GM18870 (cell line): Measurements from ENCODE around the gene SLC16A9.
"Not testable (repeated sequence)": the region's sequence is repeated elsewhere in the genome, so short reads cannot be mapped to it uniquely, and the experiment has no call there.

ENCODE experiments used
- ATAC-seq: cut with Tn5 transposase; IDR thresholded peaks from one replicate; pipeline ENCODE4 v1.9.1; 2021; ENCODE audit warnings: moderate library complexity; ENCODE audit not compliant: unreplicated experiment

SLC16A9 gene, protein sequence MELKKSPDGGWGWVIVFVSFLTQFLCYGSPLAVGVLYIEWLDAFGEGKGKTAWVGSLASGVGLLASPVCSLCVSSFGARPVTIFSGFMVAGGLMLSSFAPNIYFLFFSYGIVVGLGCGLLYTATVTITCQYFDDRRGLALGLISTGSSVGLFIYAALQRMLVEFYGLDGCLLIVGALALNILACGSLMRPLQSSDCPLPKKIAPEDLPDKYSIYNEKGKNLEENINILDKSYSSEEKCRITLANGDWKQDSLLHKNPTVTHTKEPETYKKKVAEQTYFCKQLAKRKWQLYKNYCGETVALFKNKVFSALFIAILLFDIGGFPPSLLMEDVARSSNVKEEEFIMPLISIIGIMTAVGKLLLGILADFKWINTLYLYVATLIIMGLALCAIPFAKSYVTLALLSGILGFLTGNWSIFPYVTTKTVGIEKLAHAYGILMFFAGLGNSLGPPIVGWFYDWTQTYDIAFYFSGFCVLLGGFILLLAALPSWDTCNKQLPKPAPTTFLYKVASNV

DNA sequence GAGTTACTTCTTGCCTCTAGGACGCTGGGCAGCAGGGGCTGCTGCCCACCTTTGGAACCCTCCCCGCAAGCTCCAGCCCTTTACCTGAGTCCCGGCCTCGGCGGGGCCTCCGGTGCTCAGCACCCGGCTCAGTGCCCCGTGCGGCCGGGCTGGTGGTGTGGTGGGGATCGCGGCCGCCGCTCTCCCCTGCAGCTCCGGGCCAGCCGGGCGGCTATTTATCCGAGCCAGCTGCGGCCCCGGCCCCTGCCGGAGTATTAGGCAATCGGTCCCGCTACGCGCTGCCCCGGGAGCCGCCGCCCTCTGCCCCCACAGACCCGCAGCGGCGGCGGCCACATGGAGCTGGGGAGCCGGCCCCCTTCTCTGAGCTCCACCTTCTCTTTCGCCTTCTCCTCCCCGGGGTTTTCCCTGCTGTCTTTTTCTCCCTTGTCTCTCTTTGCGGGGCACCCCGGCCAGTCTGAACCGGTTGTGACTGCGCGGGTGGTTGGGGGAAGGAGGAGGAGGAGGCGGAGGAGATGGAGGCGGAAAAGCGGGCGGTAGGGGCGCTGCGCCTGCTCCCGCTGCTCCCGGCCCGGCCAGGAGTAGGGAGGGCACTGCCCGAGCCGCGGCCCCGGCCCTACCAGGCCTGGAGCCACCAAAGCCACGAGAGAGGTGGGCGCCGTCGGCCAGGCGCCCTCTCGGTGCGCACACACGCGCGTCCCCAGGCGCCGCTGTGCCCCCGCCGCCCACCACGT, at the start of gene SLC16A9:
Gene SLC16A9 (minus strand): TSS at position 456 of the 731 bp plus-strand sequence. CDS start 25,559 bp downstream, outside the sequence.
- peak; percentile 91 for ATAC-seq

DNA sequence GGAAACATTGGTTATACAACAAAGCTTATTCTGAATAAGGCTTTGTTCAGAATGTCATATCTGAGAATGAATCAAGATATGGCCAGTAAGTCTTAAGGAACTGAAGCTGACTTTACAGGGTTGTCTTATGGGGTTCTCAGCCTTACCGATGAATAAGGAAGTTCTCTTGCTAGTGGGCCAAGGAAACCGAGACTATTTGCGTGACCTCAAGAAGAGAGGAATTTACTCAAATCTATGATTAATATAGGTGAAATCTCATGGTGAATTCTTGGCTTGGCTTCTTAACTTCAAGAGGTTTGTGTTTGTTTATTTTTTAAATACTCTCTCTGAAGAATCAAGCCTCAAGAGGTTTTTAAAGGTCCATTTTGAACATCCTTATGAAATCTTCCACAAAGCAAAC, 48.3 kb upstream of the SLC16A9 start:
- no peak for ATAC-seq

DNA sequence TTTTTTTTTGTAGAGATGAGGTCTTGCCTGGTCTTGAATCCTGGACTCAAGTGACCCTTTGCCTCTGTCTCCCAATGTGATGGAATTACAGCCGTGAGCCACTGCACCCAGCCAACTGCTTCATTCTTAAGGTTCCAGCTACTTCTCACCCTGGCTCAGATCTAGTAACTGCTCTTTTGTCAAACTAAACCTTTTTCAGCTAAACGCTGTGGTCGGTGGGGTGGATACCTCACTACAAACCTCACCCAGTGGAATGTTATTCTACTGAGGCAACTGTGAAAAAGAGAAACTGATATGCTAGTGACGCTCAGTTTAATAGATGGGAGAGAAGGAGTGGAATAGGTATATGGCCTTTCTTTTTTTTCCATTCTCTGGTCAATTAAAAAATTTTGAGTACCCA, 45.3 kb upstream of the SLC16A9 start:
- ATAC-seq = no peak

DNA sequence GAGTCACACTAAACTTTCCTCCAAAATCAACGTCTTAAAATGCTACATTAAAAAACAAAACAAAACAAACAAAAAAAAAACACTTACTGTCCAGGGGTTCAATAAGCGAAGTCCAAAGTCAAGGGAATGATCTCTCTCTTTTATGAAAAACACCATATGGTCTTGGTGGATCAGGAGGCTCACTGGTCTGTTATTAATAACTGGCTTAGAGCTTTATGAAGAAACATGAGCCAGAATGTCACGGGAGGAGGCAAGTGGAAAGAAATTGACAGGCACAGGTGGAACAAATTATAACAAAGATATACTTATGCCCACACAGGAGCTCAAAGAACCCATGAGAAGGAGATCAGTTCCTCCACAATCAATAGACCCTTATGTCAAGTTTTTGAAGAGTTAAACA, 43.6 kb upstream of the SLC16A9 start, which contains the start of gene MRLN:
Gene MRLN (minus strand): TSS at position 189 of the 400 bp plus-strand sequence.
- ATAC-seq = no peak

DNA sequence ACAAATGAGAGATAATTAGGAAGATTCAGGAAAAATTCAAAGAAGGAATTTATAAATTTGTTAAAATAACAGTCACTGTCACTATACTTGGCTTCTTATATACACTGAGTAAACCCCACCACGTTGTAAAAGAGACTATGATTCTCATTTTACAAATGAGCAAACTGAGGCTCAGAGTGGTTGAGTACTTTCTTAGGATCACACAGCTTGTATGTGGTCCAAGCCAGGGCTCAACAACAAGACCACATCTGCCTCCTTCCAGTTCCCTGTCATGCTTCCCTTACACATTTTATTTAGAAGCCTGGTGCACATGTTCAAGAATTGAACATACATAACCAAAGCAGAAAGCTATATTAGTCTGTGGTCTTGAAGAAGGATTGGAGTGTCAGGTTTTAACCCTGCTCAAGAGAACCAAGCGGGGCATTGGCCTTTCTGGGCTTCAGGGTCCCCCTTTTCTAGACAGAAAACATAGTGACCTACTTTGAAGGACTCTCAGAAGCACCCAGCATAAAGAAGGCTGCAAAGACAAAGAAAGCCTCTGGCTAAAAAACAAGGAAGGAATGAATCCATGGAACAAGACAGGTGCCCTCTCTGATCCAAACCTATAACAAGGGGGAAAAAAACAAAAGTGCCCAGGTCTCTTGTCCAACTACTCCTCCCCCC, 42.8 kb upstream of the SLC16A9 start:
- ATAC-seq = no peak

DNA sequence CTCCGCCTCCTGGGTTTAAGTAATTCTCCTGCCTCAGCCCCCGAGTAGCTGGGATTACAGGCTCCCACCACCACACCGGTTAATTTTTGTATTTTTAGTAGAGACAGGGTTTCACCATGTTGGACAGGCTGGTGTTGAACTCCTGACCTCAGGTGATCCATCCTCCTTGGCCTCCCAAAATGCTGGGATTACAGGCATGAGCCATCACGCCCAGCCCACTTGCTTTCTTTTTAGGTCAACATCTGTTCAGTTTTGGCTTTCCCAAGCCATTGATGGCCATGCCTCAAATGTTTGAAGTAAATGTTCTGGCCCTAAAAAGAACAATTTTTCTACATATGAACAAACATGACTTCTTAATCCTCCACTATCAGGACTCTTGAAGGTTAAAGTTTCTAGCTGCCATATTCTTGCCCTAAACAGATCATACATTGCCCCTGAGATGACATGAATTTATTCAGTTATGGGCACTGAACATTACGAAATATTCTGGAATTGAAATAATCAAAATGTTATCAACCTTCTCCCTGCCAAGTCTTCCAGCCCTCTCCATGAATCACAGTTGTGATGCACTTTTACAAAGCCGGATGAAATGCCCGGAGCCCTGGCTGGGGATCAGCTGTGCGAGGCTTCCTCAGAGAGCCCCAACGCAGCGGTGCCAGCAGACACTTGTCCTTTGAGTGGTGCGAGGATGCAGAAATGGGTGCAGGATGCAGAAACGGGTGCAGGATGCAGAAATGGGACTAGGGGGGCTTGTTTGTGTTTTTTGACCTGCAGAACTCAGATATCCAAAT, 40.7 kb upstream of the SLC16A9 start:
- ATAC-seq = no peak

DNA sequence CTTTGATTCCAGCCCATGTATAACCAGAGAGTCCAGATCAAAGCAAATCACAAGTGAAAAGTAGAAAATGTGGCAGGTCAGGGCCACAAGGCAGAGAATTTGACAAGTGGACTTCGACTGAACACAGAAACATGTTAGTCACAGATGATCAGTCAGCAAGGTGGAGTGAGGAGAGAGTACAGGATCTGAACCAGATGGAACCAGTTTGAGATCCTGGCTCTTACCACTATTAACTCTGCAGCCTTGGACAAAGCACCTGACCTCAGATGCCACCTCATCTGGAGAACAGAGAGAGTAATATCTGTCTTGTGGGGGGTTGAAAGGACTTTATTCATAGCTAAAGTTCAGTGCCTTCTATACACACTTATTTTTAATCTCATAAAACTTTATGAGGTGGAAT, 39.2 kb upstream of the SLC16A9 start:
- peak; percentile 68 for ATAC-seq

DNA sequence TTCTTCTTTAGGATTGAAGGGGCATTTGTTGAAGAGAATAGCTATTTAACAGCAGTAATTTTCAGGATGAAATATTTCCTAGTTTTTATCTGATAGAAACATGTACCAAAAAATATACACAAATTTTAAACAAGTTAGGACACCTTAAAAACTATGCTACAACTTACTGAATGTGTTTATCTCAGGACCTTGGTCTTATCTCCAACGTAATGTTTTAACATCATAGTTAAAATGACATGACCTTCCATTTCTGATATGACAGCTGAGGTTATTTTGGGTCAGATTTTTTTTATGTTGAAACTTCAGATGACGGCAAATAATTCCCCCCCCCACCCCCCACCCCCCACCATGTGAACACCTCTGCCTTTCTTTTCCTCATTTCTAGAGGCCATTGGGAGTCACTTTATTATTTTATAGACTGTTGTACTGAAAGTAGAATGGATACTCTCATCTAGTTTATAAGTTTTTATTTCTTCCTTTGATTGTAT, 35.6 kb upstream of the SLC16A9 start:
- no peak for ATAC-seq

DNA sequence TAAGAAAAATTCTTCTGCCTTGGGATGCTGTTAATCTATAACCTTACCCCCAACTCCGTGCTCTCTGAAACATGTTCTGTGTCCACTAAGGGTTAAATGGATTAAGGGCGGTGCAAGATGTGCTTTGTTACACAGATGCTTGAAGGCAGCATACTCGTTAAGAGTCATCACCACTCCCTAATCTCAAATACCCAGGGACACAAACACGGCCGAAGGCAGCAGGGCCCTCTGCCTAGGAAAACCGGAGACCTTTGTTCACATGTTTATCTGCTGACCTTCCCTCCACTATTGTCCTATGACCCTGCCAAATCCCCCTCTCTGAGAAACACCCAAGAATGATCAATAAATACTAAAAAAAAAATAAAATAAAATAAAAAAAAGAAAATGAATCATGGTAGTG, 35.1 kb upstream of the SLC16A9 start:
- not testable (repeated sequence) for ATAC-seq

DNA sequence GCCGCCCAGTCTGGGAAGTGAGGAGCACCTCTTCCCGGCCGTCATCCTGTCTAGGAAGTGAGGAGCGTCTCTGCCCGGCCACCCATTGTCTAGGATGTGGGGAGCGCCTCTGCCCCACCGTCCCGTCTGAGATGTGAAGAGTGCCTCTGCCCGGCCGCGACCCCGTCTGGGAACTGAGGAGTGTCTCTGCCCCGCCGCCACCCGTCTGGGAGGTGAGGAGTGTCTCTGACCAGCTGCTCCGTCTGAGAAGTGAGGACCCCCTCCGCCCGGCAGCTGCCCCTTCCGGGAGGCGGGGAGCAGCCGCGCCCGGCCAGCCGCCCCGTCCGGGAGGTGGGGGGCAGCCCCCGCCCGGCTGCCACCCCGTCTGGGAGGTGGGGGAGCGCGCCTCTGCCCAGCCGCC, 34.5 kb upstream of the SLC16A9 start:
- ATAC-seq = not testable (repeated sequence)

DNA sequence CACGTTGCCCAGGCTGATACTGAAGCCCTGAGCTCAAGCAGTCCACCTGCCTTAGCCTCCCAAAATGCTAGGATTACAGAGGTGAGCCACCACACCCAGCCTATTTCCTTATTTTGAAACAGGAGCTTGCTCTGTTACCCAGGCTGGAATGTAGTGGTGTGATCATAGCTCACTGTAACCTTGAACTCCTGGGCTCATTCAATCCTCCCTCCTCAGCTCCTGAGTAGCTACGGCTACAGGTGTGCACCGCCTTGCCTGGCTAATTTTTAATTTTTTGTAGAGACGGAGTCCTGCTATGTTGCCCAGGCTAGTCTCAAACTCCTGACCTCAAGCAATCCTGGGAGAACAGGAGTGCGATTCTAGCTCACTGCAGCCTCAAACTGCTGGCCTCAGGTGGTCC, 31.9 kb upstream of the SLC16A9 start:
- no peak for ATAC-seq

DNA sequence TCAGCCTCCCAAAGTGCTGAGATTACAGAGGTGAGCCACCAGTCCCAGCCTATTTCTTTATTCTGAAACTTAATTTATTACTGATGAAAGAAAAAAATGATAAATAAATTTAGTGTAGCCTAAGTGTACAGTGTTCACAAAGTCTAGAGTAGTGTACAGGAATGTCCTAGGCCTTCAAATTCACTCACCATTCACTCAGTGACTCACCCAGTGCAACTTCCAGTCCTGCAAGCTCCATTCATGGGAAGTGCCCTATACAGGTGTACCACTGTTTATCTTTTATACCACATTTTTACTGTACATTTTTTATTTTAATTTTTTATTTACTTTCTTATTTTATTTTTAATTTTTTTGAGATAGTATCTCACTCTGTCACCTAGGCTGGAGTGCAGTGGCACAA, 31.4 kb upstream of the SLC16A9 start:
- no peak for ATAC-seq

DNA sequence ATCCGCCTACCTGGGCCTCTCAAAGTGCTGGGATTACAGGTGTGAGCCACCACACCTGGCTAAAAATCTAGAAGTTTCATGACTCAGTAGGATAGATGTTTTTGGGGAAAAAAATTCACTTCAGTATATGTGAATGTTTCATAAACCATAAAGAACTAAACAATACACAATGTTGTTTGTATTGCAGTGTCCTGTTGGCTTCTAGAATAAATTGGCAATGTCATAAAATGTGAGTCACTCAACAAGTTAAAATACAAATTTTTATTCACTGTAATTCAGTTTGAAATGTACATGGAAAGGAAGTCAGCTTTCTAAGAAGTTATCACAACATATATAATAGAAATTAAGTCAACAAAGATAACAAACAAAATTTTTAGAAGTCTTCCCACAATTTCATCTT, 27.1 kb upstream of the SLC16A9 start:
- ATAC-seq = no peak

DNA sequence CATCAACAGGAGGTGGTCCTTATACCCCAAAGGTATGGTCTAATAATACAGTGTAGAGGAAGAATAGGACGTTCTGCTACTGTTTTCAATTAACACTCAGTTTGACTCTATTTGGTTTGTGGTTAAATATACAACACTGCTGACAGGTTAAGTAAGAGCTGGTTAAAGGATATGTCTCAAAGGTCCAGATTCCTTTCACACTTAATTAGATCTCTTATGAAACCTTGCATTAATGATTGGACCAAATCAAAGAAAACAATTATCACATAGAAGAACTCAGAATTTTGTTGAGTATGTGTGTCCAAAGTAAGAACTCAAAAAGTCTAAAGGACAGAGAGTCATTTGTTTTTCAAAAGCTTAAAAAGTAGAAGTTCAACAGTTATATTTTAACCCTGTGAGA, 25.6 kb upstream of the SLC16A9 start:
- no peak for ATAC-seq

DNA sequence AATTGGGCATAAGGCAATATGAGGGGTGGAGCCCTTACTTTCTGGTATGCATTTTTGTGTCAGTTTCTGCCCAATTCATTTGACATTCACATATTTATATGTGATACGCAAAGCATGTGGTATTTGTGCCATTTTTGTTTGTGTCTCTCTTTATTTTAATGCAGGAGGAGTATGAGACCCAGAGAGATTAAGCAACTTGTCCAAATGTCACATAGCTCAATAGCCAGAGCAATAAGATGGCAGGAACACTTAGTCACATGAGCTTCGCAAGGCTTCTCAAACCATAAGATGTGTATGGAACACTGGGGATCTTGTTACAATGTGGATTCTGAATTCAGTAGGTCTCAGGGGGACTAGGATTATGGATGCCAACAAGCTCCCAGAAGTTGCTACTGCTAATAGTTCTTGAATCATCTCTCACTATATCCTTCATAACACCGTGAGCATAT, 24.4 kb upstream of the SLC16A9 start:
- no peak for ATAC-seq

DNA sequence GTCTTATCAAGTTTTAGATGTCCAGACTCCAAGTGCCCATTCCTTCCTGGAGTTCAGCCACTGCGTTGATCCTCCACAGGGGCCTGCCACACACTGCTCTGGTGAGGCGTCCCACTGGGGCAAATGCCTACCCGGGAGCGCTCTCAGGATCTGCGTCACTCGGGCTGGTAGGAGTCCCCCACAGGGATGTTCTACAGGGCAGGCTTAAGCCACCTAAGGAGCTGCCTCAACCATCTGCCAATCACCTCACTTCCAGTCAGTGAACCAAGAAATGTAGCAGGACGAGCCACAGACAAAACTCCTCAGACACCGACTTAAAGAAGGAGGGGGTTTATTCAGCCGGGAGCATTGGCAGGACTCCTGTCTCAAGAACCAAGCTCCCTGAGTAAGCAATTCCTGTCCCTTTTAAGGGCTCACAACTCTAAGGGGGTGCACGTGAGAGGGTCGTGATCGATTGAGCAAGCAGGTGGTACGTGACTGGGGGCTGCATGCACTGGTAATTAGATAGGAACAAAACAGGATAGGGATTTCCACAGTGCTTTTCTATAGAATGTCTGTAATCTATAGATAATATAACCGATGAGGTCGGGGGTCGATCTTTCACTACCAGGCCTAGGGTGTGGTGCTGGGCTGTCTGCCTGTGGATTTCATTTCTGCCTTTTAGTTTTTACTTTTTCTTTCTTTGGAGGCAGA, 23.8 kb upstream of the SLC16A9 start:
- not testable (repeated sequence) for ATAC-seq

DNA sequence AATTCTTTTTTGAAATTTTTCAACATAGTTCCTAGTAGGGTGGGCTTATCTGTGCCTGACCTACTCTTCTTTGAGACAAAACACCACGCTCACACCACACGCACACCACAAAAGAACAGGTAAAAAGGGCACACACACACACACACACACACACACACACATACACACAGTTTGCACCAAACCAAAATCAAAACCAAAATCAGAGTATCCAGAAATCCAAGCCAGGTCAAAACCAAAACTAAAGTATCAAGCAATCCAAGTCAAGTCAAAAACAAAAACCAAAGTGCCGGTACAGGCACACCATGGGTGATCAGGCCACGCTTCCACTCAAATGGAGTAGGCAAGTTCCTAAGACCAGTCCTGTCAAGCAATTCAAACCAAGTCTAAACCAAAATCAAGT, 23.2 kb upstream of the SLC16A9 start:
- ATAC-seq = not testable (repeated sequence)

DNA sequence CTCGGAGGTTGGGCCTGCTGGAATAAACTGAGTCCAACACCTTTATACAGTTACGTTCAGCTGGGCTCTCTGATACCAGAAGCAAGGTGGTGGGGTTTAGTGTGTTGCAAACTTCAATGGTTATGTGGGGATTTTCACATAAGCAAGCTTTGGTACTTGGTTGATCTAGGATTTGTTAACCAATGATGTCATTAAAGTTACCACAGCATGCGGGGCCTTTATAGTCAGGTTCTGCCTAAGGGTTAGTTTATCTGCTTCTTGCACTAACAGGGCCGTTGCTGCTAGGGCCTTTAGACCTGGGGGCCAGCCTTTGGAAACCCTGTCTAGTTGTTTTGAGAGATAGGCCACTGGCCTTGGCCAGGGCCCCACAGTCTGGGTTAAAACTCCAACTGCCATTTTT, 19.5 kb upstream of the SLC16A9 start:
- ATAC-seq = not testable (repeated sequence)

DNA sequence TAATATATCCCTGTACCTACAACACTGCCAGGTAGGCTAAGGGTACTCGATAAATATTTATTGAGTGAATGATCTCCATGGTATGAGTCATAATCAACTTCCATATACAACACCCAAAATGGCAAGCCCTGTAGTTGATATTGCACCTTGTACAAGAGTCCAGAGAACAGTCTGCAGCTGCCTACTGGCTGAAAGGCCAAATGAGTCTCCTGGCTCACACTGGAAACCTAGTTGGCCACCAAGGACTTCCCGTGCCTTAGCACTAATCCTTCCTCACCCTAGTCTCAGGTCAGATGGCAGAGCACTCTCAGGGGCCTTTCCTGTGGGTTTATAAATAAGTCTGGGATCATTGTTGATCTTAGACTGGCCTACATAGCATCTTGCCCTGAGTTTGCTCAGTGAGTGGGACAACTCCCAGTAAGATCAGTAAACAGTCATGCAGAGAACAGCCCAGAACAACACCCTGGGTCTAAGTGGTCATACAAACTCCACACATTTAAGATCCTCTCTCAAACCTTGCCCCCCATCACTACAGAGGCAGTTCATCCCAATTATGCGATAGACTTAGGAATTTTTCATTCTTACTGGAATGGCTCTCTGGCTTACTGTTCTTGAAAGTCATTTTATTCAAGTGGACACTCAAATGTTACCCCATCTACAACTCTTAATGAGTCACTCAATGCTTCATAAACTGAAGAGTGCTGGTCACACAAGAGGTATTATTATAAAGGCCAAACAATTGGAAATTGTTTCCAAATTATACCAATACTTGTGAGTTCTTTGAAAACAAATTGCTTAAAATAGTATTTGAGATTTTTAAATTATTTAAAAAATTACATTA, 14.7 kb upstream of the SLC16A9 start:
- ATAC-seq = no peak
